HepG2 (cell line): ENCODE results near the gene DQX1. TPM values are rescaled to one million over a fixed set of nuclear protein-coding genes. Genes with fewer than 3 reads are reported as not detected.

ENCODE experiments used
- AFF4 ChIP-seq: sonication (generic); formaldehyde crosslinking; IDR thresholded peaks from 2 replicates; pipeline ENCODE4 v1.4.0; 2020; ENCODE audit warnings: missing genetic modification reagents
- ARID4A ChIP-seq: sonication (generic); formaldehyde crosslinking; IDR thresholded peaks from 2 replicates; pipeline ENCODE4 v1.5.0; 2020; ENCODE audit warnings: mild to moderate bottlenecking, missing genetic modification reagents, borderline replicate concordance
- FOXK2 ChIP-seq: fragments of 450-650 bp; IDR thresholded peaks from 2 replicates; pipeline ENCODE4 v1.6.1; 2016
- KDM1A ChIP-seq: IDR thresholded peaks from 2 replicates; pipeline ENCODE4 v1.6.1; 2016; ENCODE audit warnings: missing compliant biosample characterization
- MYC ChIP-seq: sonication (generic); formaldehyde crosslinking; IDR thresholded peaks from 2 replicates; pipeline ENCODE4 v1.9.0; 2021; ENCODE audit warnings: missing genetic modification reagents, borderline replicate concordance
- POLR2A ChIP-seq, 2 experiments: IDR thresholded peaks; 2 replicates each; pipeline ENCODE4 v1.6.1; 2011; ENCODE audit warnings: low read depth in 2 of 2, low read length in 2 of 2, mild to moderate bottlenecking in 1 of 2, moderate library complexity in 1 of 2; ENCODE audit not compliant: insufficient read depth in 1 of 2
- PTBP1 ChIP-seq: fragments of 200-400 bp; formaldehyde crosslinking; IDR thresholded peaks from 2 replicates; pipeline ENCODE4 v1.6.1; 2018; ENCODE audit warnings: low read length, low read depth; ENCODE audit not compliant: poor library complexity, severe bottlenecking
- STAG1 ChIP-seq: sonication (generic); formaldehyde crosslinking; IDR thresholded peaks from 2 replicates; pipeline ENCODE4 v1.4.0; 2020; ENCODE audit warnings: missing genetic modification reagents
- TBX3 ChIP-seq: fragments of 450-650 bp; IDR thresholded peaks from 2 replicates; pipeline ENCODE4 v1.6.1; 2017; ENCODE audit warnings: antibody characterized with exemption, mild to moderate bottlenecking, inconsistent platforms, borderline replicate concordance
- ZFYVE20 ChIP-seq: sonication (generic); formaldehyde crosslinking; IDR thresholded peaks from 2 replicates; pipeline ENCODE4 v1.8.0; 2023; ENCODE audit warnings: low read depth, mild to moderate bottlenecking, moderate library complexity, missing genetic modification reagents, borderline replicate concordance
- ZNF20 ChIP-seq: sonication (generic); formaldehyde crosslinking; IDR thresholded peaks from 2 replicates; pipeline ENCODE4 v1.4.0; 2020; ENCODE audit warnings: mild to moderate bottlenecking, moderate library complexity, missing genetic modification reagents
- ZNF713 ChIP-seq: sonication (generic); formaldehyde crosslinking; IDR thresholded peaks from 2 replicates; pipeline ENCODE4 v1.4.0; 2020; ENCODE audit warnings: mild to moderate bottlenecking, missing genetic modification reagents
- ZNF770 ChIP-seq: sonication (generic); formaldehyde crosslinking; IDR thresholded peaks from 2 replicates; pipeline ENCODE4 v1.5.0; 2020; ENCODE audit warnings: mild to moderate bottlenecking, missing genetic modification reagents
- polyA plus RNA-seq, 8 experiments: library from polyadenylated mRNA; depleted of rRNA in 3 of 8; stranded (reverse) in 7 of 8; unstranded in 1 of 8; fragments of >200 nt; fragmentation: Illumina TruSeq in 4 of 8; extraction: Trizol in 4 of 8; gene quantifications; 2 replicates each; pipeline versions ENCODE4 v1.2.1 to v1.2.3, GENCODE V29; 2011 to 2016; ENCODE audit warnings: low read depth in 4 of 8, missing spikeins in 1 of 8, mixed read lengths in 1 of 8; ENCODE audit not compliant: insufficient read depth in 1 of 8
- total RNA-seq, 5 experiments: library from RNA; depleted of rRNA; stranded (reverse); fragments of >200 nt; fragmentation: Illumina TruSeq; extraction: Trizol; gene quantifications; 2 replicates each; pipeline ENCODE4 v1.2.3, GENCODE V29; 2016; ENCODE audit warnings: low read depth in 1 of 5
- TF ChIP-seq, protein P1 (sequence below): sonication (generic); formaldehyde crosslinking; IDR thresholded peaks from 2 replicates; pipeline ENCODE4 v1.5.1; 2020; ENCODE audit warnings: mild to moderate bottlenecking, missing genetic modification reagents
- TF ChIP-seq, protein P2 (sequence below): sonication (generic); formaldehyde crosslinking; IDR thresholded peaks from 2 replicates; pipeline ENCODE4 v1.4.0; 2020; ENCODE audit warnings: missing genetic modification reagents

The DQX1 gene
- total and polyA plus RNA-seq, 2 of the 13 experiments (the other 11 are each of a cell fraction or from before 2014, with no cell fraction given), result 27.6 to 89.8 TPM

DNA sequence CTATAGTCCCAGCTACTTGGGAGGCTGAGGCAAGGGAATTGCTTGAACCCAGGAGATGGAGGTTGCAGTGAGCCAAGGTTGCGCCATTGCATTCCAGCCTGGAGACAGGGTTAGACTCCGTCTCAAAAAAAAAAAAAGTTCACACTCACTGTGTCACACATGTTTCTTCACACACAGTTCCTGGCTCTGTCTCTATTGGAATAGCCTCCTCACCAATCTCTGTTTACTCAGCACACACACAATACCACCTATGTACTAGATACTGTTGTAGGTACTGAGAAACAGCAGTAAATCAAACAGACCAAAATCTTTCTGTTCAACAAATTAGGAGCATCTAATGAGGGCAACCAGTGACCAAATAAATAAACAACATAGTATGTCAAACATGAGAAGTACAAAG, 39.9 kb downstream of the DQX1 start (continued):
- TF ChIP-seq ZNF770, result 0 out of 2 replicates have a peak, but pooled peaks have one; percentile 21
- TF ChIP-seq POLR2A (IDR thresholded peaks at IDR 0.05; ENCODE audit: insufficient read depth in 1 of 2, low read depth in 2 of 2, low read length in 2 of 2), result no peak
- no peak for TF ChIP-seq ZNF713 (CRISPR knock-in tag)
- peak; percentile 12; the same call in 1 of the 2 replicates for TF ChIP-seq KDM1A (CRISPR knock-in tag)
- TF ChIP-seq MYC, result no peak
- TF ChIP-seq ZFYVE20 (CRISPR knock-in tag), result no peak
- TF ChIP-seq, protein P1, sequence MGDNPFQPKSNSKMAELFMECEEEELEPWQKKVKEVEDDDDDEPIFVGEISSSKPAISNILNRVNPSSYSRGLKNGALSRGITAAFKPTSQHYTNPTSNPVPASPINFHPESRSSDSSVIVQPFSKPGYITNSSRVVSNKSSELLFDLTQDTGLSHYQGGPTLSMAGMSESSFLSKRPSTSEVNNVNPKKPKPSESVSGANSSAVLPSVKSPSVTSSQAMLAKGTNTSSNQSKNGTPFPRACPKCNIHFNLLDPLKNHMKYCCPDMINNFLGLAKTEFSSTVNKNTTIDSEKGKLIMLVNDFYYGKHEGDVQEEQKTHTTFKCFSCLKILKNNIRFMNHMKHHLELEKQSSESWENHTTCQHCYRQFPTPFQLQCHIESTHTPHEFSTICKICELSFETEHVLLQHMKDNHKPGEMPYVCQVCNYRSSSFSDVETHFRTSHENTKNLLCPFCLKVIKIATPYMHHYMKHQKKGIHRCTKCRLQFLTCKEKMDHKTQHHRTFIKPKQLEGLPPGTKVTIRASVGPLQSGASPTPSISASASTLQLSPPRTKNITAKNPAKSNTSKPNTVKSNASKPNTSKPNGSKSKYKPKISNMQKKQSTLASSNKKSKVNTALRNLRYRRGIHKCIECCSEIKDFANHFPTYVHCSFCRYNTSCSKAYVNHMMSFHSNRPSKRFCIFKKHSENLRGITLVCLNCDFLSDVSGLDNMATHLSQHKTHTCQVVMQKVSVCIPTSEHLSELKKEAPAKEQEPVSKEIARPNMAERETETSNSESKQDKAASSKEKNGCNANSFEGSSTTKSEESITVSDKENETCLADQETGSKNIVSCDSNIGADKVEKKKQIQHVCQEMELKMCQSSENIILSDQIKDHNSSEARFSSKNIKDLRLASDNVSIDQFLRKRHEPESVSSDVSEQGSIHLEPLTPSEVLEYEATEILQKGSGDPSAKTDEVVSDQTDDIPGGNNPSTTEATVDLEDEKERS (CRISPR knock-in tag), result no peak
- no peak for TF ChIP-seq AFF4 (CRISPR knock-in tag)
- TF ChIP-seq ZNF20 (CRISPR knock-in tag), result no peak
- TF ChIP-seq PTBP1, result no peak
- peak; percentile 46; the same call in 1 of the 2 replicates for TF ChIP-seq FOXK2
- peak; percentile 69; the same call in 1 of the 2 replicates for TF ChIP-seq TBX3
- no peak for TF ChIP-seq STAG1 (CRISPR knock-in tag)
- TF ChIP-seq, protein P2, sequence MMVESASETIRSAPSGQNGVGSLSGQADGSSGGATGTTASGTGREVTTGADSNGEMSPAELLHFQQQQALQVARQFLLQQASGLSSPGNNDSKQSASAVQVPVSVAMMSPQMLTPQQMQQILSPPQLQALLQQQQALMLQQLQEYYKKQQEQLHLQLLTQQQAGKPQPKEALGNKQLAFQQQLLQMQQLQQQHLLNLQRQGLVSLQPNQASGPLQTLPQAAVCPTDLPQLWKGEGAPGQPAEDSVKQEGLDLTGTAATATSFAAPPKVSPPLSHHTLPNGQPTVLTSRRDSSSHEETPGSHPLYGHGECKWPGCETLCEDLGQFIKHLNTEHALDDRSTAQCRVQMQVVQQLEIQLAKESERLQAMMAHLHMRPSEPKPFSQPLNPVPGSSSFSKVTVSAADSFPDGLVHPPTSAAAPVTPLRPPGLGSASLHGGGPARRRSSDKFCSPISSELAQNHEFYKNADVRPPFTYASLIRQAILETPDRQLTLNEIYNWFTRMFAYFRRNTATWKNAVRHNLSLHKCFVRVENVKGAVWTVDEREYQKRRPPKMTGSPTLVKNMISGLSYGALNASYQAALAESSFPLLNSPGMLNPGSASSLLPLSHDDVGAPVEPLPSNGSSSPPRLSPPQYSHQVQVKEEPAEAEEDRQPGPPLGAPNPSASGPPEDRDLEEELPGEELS (CRISPR knock-in tag), result peak; percentile 71
- no peak for TF ChIP-seq ARID4A
